Measurements from ENCODE around the gene SORBS1. TPM values are rescaled to one million over a fixed set of nuclear protein-coding genes. Genes with fewer than 3 reads are reported as not detected.

The SORBS1 gene
- total RNA-seq, 1 donor from 2014 or later, result 896 TPM

GRCh38 chr10:95508730-95509129 lies 52.4 kb downstream of the SORBS1 start:
- TF ChIP-seq CTCF (IDR thresholded peaks at IDR 0.05; ENCODE audit: borderline replicate concordance), result no peak
- intact Hi-C loops (cut with micrococcal nuclease), result no loop called here
- Histone ChIP-seq H3K36me3 (no peaks in the 10 kb centered on the region), H3K27ac (replicated peaks) (peak overlapping the region; percentile 87), H3K4me1 (peaks cover 100% of the 10 kb centered on the region), H3K4me3 (peak overlapping the region; percentile 40), H3K9me3 (replicated peaks) (no peaks in the 10 kb centered on the region), H3K27me3 (ENCODE audit: low read depth) (no peaks in the 10 kb centered on the region)
- no peak for DNase-seq

- Histone ChIP-seq H3K4me1 (peaks cover 100% of the 10 kb centered on the region), H3K36me3 (peaks cover 4% of the 10 kb centered on the region), H3K27me3 (ENCODE audit: low read depth) (no peaks in the 10 kb centered on the region), H3K9me3 (replicated peaks) (no peaks in the 10 kb centered on the region), H3K27ac (replicated peaks) (peak overlapping the region; percentile 87), H3K4me3 (no peak overlapping the region)
- no peak for DNase-seq
- no peak for TF ChIP-seq CTCF (IDR thresholded peaks at IDR 0.05; ENCODE audit: borderline replicate concordance)
- intact Hi-C loops (cut with micrococcal nuclease), result no loop called here
These were observed 55.0 kb downstream of the SORBS1 start for GRCh38 chr10:95506056-95506737.

DNA sequence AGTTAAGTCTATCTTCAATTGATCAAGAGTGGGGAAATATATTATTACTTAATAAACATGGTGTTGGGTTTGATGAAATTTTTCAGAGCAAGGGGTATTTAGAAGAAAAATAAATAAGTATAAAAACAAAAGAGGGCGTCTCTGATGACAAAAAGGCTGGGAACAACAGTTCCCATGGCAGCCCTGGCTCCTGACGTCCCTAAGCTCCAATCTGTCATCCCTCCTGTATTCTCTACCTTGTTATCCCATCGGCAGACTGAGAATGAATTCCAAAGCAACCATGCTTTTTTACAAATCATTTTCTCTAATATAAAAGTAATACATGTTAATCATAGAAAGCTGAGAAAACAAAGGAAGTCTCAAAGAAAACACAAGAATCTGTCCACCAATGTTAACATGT lies 55.5 kb downstream of the SORBS1 start:
- Histone ChIP-seq H3K27me3 (ENCODE audit: low read depth) (no peaks in the 10 kb centered on the region), H3K4me3 (no peak overlapping the region), H3K4me1 (peaks cover 100% of the 10 kb centered on the region), H3K36me3 (peaks cover 5% of the 10 kb centered on the region), H3K9me3 (replicated peaks) (no peaks in the 10 kb centered on the region), H3K27ac (replicated peaks) (peak overlapping the region; percentile 87)
- intact Hi-C loops (cut with micrococcal nuclease), result no loop called here
- no peak for DNase-seq
- no peak for TF ChIP-seq CTCF (IDR thresholded peaks at IDR 0.05; ENCODE audit: borderline replicate concordance)

- Histone ChIP-seq H3K27me3 (ENCODE audit: low read depth) (no peaks in the 10 kb centered on the region), H3K4me1 (peaks cover 100% of the 10 kb centered on the region), H3K4me3 (peak overlapping the region; percentile 3), H3K36me3 (peaks cover 5% of the 10 kb centered on the region), H3K9me3 (replicated peaks) (no peaks in the 10 kb centered on the region), H3K27ac (replicated peaks) (peak overlapping the region; percentile 87)
- DNase-seq, result no peak
- no peak for TF ChIP-seq CTCF (IDR thresholded peaks at IDR 0.05; ENCODE audit: borderline replicate concordance)
- intact Hi-C loops (cut with micrococcal nuclease), result no loop called here
These were observed 56.0 kb downstream of the SORBS1 start for GRCh38 chr10:95505084-95505610.

- Histone ChIP-seq H3K27me3 (ENCODE audit: low read depth) (no peaks in the 10 kb centered on the region), H3K36me3 (peaks cover 5% of the 10 kb centered on the region), H3K27ac (replicated peaks) (peak overlapping the region; percentile 87), H3K9me3 (replicated peaks) (no peaks in the 10 kb centered on the region), H3K4me1 (peaks cover 100% of the 10 kb centered on the region), H3K4me3 (no peak overlapping the region)
- intact Hi-C loops (cut with micrococcal nuclease), result no loop called here
- no peak for DNase-seq
- no peak for TF ChIP-seq CTCF (IDR thresholded peaks at IDR 0.05; ENCODE audit: borderline replicate concordance)
These were observed 56.9 kb downstream of the SORBS1 start for GRCh38 chr10:95504246-95504691.

Data from left ventricle myocardium inferior (tissue), 1 donor.